Thyroid gland (tissue), 4 donors: ENCODE data around the gene MAX. TPM values are rescaled to one million over a fixed set of nuclear protein-coding genes. Genes with fewer than 3 reads are reported as not detected.
A peak's percentile ranks its signal among the peaks of the same experiment; 100 is the strongest.

Experiments used
- DNase-seq, 2 donors: peaks; one replicate each; pipeline ENCODE4 v3.0.0-alpha.2; 2019
- H3K27ac ChIP-seq, 3 donors: fragments of 200-600 bp; sonication (generic); 1 replicate in 2 of 3; 2 replicates in 1 of 3; pipeline ENCODE4 v1.5.1; 2016 to 2019; ENCODE audit warnings: mild to moderate bottlenecking in 1 of 3, moderate library complexity in 1 of 3
- H3K27me3 ChIP-seq: fragments of 200-600 bp; sonication (generic); one replicate; pipeline ENCODE4 v1.5.1; 2019
- H3K36me3 ChIP-seq, 2 donors: fragments of 200-600 bp; sonication (generic); one replicate each; pipeline ENCODE4 v1.5.1; 2016 to 2019
- H3K4me1 ChIP-seq, 2 donors: fragments of 200-600 bp; sonication (generic); one replicate each; pipeline ENCODE4 v1.5.1; 2017 to 2019
- H3K4me3 ChIP-seq, 3 donors: fragments of 200-600 bp; sonication (generic); replicated peaks in 1 of 3; 1 replicate in 2 of 3; 2 replicates in 1 of 3; pipeline ENCODE4 v1.5.1; 2016; ENCODE audit warnings: mild to moderate bottlenecking in 1 of 3
- H3K9me3 ChIP-seq: fragments of 200-600 bp; sonication (generic); one replicate; pipeline ENCODE4 v1.5.1; 2017
- POLR2A ChIP-seq, 2 donors: fragments of 450-650 bp; IDR thresholded peaks; one replicate each; pipeline ENCODE4 v1.6.1; 2017; ENCODE audit warnings: antibody characterized with exemption in 2 of 2, mild to moderate bottlenecking in 2 of 2, moderate library complexity in 1 of 2
- WGBS, 2 donors: methylation state at CpG; one replicate each; pipeline ENCODE4 v1.1.5; 2017; 5-methylcytosine and 5-hydroxymethylcytosine counted together
- intact Hi-C: fragments of 100-400 bp; cut with DNase I; formaldehyde crosslinking; loops from one replicate; pipeline ENCODE4 v1.15.1; 2023
- total RNA-seq, 4 donors: library from RNA; depleted of rRNA; stranded (reverse); fragments of >200 nt; gene quantifications; one replicate each; pipeline ENCODE4 v1.2.3, GENCODE V29; 2016
- TF ChIP-seq, protein P1 (sequence below), 6 experiments: fragments of 200-600 bp in 3 of 6; fragments of 450-650 bp in 3 of 6; sonication (generic) in 3 of 6; IDR thresholded peaks; one replicate each; pipeline ENCODE4 v1.5.1; 2016 to 2019; ENCODE audit warnings: antibody characterized with exemption in 6 of 6, mild to moderate bottlenecking in 2 of 6, inconsistent platforms in 1 of 6, moderate library complexity in 1 of 6

MAX gene
- total RNA-seq, 4 donors from 2014 or later = 56.7 to 71.4 (median 63.3) TPM

DNA sequence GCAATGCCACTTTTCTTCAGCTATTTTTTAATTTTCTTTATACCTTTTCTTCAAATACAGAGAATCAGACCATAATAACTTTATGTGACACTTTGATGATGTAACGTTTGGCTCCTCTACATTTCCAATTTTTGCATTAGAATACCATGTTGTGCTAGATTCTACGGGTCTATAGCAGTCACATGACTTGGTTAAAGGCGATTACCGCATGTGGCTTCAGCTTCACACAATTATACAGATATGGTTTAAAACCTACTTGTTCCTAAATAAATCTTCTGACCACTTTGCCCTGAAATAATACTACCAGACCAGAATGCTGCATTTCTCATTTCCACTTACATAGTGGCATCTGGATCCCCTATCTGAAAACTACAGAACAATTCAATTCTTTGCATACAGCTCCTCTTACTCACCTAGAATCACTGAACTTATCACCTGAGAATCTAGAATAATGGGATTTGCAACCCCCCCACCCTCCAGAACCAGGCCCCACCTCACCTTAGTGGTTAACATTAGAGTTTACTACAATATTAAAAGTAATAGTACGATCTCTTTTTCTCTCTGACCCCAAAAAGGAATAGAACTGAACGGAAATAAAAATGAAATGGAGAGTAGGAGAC, 1.3 kb downstream of the MAX start:
- no peak for DNase-seq
- Histone ChIP-seq H3K9me3 (no peaks in the 10 kb centered on the region), H3K36me3 (no peaks in the 10 kb centered on the region), H3K4me3 (peak overlapping the region in 2 of 3 donors; percentile 32 to 86), H3K4me1 (peaks cover 31 to 39% of the 10 kb centered on the region in 2 donors), H3K27me3 (no peaks in the 10 kb centered on the region), H3K27ac (peak overlapping the region in 2 of 3 donors; percentile 20 to 85)
- TF ChIP-seq, protein P1, sequence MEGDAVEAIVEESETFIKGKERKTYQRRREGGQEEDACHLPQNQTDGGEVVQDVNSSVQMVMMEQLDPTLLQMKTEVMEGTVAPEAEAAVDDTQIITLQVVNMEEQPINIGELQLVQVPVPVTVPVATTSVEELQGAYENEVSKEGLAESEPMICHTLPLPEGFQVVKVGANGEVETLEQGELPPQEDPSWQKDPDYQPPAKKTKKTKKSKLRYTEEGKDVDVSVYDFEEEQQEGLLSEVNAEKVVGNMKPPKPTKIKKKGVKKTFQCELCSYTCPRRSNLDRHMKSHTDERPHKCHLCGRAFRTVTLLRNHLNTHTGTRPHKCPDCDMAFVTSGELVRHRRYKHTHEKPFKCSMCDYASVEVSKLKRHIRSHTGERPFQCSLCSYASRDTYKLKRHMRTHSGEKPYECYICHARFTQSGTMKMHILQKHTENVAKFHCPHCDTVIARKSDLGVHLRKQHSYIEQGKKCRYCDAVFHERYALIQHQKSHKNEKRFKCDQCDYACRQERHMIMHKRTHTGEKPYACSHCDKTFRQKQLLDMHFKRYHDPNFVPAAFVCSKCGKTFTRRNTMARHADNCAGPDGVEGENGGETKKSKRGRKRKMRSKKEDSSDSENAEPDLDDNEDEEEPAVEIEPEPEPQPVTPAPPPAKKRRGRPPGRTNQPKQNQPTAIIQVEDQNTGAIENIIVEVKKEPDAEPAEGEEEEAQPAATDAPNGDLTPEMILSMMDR (IDR thresholded peaks at IDR 0.05) = no peak
- no peak for TF ChIP-seq POLR2A (IDR thresholded peaks at IDR 0.05)
- WGBS, 2 donors = 30 to 38% methylated on average over 6 of the region's 6 CpGs
- intact Hi-C loops = no loop called here

DNA sequence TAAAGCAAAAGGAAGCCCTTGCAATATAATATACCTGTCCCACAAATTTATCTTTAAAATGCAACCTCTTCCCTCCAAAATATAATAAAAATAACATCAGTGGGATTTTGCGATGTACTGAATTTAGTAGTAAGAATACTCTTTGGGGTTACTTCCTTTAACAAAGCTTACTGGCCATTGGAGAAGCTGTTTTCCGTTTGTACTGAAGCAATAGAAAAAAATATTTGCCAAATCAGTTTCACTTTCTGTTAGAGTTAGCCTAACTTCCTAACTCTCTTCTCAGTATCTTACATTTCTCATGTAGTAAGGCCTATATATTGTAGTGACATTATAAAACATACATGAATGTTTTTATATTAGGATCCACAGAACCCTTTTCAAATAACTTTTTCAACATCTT, 3.7 kb downstream of the MAX start:
- no peak overlapping the region for H3K4me3 ChIP-seq

DNA sequence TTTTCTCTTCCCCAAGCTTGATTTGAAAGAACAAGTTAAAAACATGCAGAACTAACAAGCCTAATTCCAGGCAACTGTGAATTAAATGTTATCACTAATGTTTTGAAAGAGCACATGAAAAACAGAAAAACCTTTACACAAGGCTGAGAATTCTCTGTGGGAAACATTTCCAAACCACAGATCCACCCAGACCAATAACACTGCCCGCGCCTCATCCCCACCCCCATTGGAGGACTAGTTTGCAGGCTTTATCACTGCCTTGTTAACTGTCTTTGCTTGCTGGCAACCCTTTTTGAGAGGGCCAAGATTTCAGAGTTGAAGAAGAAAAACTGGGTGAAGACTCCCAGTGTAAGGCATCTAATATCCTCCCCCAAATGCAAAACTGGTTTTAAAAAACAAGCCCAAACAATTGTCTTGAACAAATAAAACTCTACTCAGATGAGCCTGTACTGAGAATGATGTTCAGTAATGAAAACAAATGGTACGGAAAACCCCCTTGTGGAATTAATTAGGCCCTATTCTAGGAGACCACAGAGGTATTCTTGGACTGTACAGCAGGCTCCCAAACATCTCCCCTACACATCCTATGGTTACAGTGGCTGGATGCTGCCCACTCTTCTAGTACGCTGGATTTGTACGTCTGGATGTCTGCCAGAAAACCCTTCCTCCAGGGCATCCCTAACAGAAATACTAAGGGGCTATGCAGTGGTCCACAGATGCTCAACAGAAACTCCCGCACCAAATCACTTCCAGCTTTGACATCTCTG, 5.8 kb downstream of the MAX start:
- H3K36me3 ChIP-seq = peaks cover 20 to 26% of the 10 kb centered on the region in 2 donors
- no peaks in the 10 kb centered on the region for H3K9me3 ChIP-seq
- no peak for DNase-seq
- TF ChIP-seq, protein P1 (IDR thresholded peaks at IDR 0.05) = no peak
- no peak for TF ChIP-seq POLR2A (IDR thresholded peaks at IDR 0.05)
- peak overlapping the region; percentile 39 to 54 (median 51) for H3K27ac ChIP-seq
- WGBS, 2 donors = 65 to 83% methylated on average over 6 of the region's 6 CpGs
- intact Hi-C loops = no loop called here
- no peaks in the 10 kb centered on the region for H3K27me3 ChIP-seq
- H3K4me3 ChIP-seq = no peak overlapping the region
- peaks cover 31 to 54% of the 10 kb centered on the region in 2 donors for H3K4me1 ChIP-seq

More for the DNA sequence above, 3.7 kb downstream of the MAX start:
- Histone ChIP-seq H3K36me3 (peaks cover under 1 to 5% of the 10 kb centered on the region in 2 donors), H3K9me3 (no peaks in the 10 kb centered on the region), H3K27ac (peak overlapping the region; percentile 14 to 48 (median 41)), H3K27me3 (no peaks in the 10 kb centered on the region), H3K4me1 (peaks cover 31 to 54% of the 10 kb centered on the region in 2 donors)
- intact Hi-C loops = no loop called here
- DNase-seq = no peak
- WGBS, 2 donors = 28 to 47% methylated on average over 2 of the region's 2 CpGs
- no peak for TF ChIP-seq POLR2A (IDR thresholded peaks at IDR 0.05)
- TF ChIP-seq, protein P1 (IDR thresholded peaks at IDR 0.05) = no peak

DNA sequence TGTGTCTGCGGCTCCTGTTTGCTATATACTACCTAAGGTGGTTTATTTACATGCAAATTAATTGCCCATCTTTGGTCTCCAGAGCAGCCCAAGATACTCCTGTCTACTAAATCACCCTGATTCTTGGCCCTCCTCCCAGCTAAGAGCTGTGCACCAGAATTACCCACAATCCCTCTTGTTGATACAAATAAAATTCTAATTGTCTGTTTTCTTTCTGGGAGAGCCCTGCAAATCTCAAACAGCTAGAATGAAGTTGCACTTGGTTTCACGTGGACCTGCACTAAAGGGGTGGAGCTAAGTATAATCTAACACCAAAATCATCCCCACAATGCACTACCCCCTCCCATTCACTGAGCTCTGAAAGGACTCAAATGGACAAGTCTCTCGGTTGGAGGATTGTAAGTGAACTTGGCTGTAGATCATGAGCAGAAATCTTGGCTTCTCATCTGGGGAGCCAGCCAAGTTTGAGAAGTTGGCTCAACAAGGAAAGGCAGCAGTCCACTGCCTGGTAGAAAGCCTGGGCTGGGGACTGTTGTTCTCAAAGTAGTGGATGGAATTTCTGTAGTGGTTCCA, 6.6 kb downstream of the MAX start:
- H3K27me3 ChIP-seq = no peaks in the 10 kb centered on the region
- 30 to 31% methylated on average over 3 of the region's 3 CpGs for WGBS, 2 donors
- DNase-seq = peak; percentile 85 to 88
- no peaks in the 10 kb centered on the region for H3K9me3 ChIP-seq
- intact Hi-C loops = no loop called here
- peaks cover 23 to 48% of the 10 kb centered on the region in 2 donors for H3K4me1 ChIP-seq
- peak overlapping the region; percentile 39 to 54 (median 51) for H3K27ac ChIP-seq
- TF ChIP-seq POLR2A (IDR thresholded peaks at IDR 0.05) = no peak
- TF ChIP-seq, protein P1 (IDR thresholded peaks at IDR 0.05) = no peak
- peaks cover 20 to 28% of the 10 kb centered on the region in 2 donors for H3K36me3 ChIP-seq
- no peak overlapping the region for H3K4me3 ChIP-seq
